ENCODE measurements around the gene SCLY.

SCLY gene

DNA sequence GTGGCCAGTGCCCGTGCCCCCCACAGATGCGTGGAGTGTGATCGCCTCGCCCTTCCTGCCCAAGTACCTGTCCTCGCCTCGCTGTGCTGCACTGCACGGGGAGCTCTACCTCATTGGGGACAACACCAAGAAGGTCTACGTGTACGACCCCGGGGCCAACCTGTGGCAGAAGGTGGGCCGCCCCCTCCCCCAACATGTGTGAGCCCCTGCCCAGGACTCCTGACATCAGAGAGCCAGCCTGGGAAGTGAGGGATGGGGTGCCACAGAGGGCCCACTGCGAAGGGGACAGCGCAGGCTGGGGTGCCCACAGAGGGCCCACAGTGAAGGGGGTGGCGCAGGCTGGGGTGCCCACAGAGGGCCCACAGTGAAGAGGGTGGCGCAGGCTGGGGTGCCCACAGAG lies 88.2 kb downstream of the SCLY start:
- TF ChIP-seq, protein P1, sequence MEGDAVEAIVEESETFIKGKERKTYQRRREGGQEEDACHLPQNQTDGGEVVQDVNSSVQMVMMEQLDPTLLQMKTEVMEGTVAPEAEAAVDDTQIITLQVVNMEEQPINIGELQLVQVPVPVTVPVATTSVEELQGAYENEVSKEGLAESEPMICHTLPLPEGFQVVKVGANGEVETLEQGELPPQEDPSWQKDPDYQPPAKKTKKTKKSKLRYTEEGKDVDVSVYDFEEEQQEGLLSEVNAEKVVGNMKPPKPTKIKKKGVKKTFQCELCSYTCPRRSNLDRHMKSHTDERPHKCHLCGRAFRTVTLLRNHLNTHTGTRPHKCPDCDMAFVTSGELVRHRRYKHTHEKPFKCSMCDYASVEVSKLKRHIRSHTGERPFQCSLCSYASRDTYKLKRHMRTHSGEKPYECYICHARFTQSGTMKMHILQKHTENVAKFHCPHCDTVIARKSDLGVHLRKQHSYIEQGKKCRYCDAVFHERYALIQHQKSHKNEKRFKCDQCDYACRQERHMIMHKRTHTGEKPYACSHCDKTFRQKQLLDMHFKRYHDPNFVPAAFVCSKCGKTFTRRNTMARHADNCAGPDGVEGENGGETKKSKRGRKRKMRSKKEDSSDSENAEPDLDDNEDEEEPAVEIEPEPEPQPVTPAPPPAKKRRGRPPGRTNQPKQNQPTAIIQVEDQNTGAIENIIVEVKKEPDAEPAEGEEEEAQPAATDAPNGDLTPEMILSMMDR (IDR thresholded peaks at IDR 0.05; ENCODE audit: insufficient read depth, low read depth, low read length, missing control alignments) = no peak
- no peak for DNase-seq (ENCODE audit: low read depth)
- no peak overlapping the region for H3K4me3 ChIP-seq (ENCODE audit: low read length)

Data from epithelial cell of esophagus (primary cell).